Liver (tissue), 9 donors: ENCODE data around the gene SNAP47. TPM values are rescaled to one million over a fixed set of nuclear protein-coding genes. Genes with fewer than 3 reads are reported as not detected.

Experiments
- DNase-seq: peaks from one replicate; pipeline ENCODE4 v3.0.0-alpha.2; 2017; ENCODE audit warnings: low spot score
- H3K27ac ChIP-seq, 2 donors: one replicate each; pipeline ENCODE4 v1.7.0; 2013; ENCODE audit warnings: inconsistent platforms in 2 of 2, low read length in 2 of 2, control low read depth in 1 of 2, low read depth in 1 of 2, mild to moderate bottlenecking in 1 of 2
- H3K27me3 ChIP-seq, 4 donors: one replicate each; pipeline versions ENCODE4 v1.6.1 to v1.7.0; 2013; ENCODE audit warnings: low read length in 3 of 4, inconsistent platforms in 1 of 4, mild to moderate bottlenecking in 1 of 4, moderate library complexity in 1 of 4; ENCODE audit not compliant: control insufficient read depth in 4 of 4, insufficient read depth in 4 of 4
- H3K36me3 ChIP-seq, 4 donors: one replicate each; pipeline versions ENCODE4 v1.6.1 to v1.7.0; 2013; ENCODE audit warnings: low read length in 3 of 4, mild to moderate bottlenecking in 3 of 4, low read depth in 1 of 4, moderate library complexity in 1 of 4; ENCODE audit not compliant: control insufficient read depth in 4 of 4, insufficient read depth in 3 of 4
- H3K4me1 ChIP-seq, 4 donors: one replicate each; pipeline versions ENCODE4 v1.6.1 to v1.7.0; 2013; ENCODE audit warnings: low read length in 3 of 4, mild to moderate bottlenecking in 3 of 4, moderate library complexity in 1 of 4; ENCODE audit not compliant: control insufficient read depth in 4 of 4, insufficient read depth in 4 of 4
- H3K4me3 ChIP-seq, 3 donors: one replicate each; pipeline versions ENCODE4 v1.6.1 to v1.7.0; 2013; ENCODE audit warnings: low read length in 3 of 3, control low read depth in 1 of 3, low read depth in 1 of 3, mild to moderate bottlenecking in 1 of 3
- H3K9ac ChIP-seq, 2 donors: one replicate each; pipeline ENCODE4 v1.7.0; 2013; ENCODE audit warnings: low read length in 2 of 2, mild to moderate bottlenecking in 2 of 2, moderate library complexity in 2 of 2, control low read depth in 1 of 2, low read depth in 1 of 2
- H3K9me3 ChIP-seq, 4 donors: one replicate each; pipeline versions ENCODE4 v1.6.1 to v1.7.0; 2013; ENCODE audit warnings: low read length in 3 of 4; ENCODE audit not compliant: control insufficient read depth in 4 of 4
- CTCF ChIP-seq: fragments of 150-350 bp; IDR thresholded peaks from 2 replicates; pipeline ENCODE4 v1.5.1; 2017; ENCODE audit warnings: improper control_type of control experiment, low read depth, low read length; ENCODE audit not compliant: missing input control
- EGR1 ChIP-seq, 2 donors: IDR thresholded peaks; 2 replicates each; pipeline ENCODE4 v1.6.1; 2016 to 2018; ENCODE audit warnings: antibody characterized with exemption in 2 of 2, low read depth in 2 of 2
- FOXA2 ChIP-seq: IDR thresholded peaks from 2 replicates; pipeline ENCODE4 v1.6.1; 2016; ENCODE audit warnings: antibody characterized with exemption
- GABPA ChIP-seq, 2 donors: IDR thresholded peaks in 1 of 2; conservative IDR thresholded peaks in 1 of 2; 2 replicates each; pipeline ENCODE4 v1.6.1; 2016; ENCODE audit warnings: antibody characterized with exemption in 2 of 2, mild to moderate bottlenecking in 1 of 2, moderate library complexity in 1 of 2
- JUND ChIP-seq, 2 donors: IDR thresholded peaks; 2 replicates each; pipeline ENCODE4 v1.6.1; 2016; ENCODE audit warnings: antibody characterized with exemption in 2 of 2
- NR2F2 ChIP-seq: IDR thresholded peaks from 2 replicates; pipeline ENCODE4 v1.6.1; 2016; ENCODE audit warnings: antibody characterized with exemption
- REST ChIP-seq: IDR thresholded peaks from 2 replicates; pipeline ENCODE4 v1.6.1; 2016; ENCODE audit warnings: antibody characterized with exemption, mild to moderate bottlenecking
- RXRA ChIP-seq, 2 donors: IDR thresholded peaks; 2 replicates each; pipeline ENCODE4 v1.6.1; 2017 to 2018; ENCODE audit warnings: antibody characterized with exemption in 2 of 2, mild to moderate bottlenecking in 1 of 2
- SP1 ChIP-seq: IDR thresholded peaks from 2 replicates; pipeline ENCODE4 v1.6.1; 2018; ENCODE audit warnings: antibody characterized with exemption, mild to moderate bottlenecking
- YY1 ChIP-seq: IDR thresholded peaks from 2 replicates; pipeline ENCODE4 v1.6.1; 2016; ENCODE audit warnings: antibody characterized with exemption, mild to moderate bottlenecking
- WGBS: extraction: QIAGEN DNeasy Blood & Tissue Kit; methylation state at CpG from one replicate; pipeline ENCODE4 v1.1.7; 2013; 5-methylcytosine and 5-hydroxymethylcytosine counted together
- polyA plus RNA-seq, 2 donors: library from polyadenylated mRNA; stranded (reverse) in 1 of 2; unstranded in 1 of 2; fragments of 200-250 nt in 1 of 2; fragments of >200 nt in 1 of 2; fragmentation: Nextera tagmentation in 1 of 2; extraction: Ambion mirVana in 1 of 2; gene quantifications; one replicate each; pipeline versions ENCODE4 v1.2.1 to v1.2.3, GENCODE V29; 2013 to 2015
- total RNA-seq, 2 donors: library from RNA; depleted of rRNA; stranded (reverse); fragments of >200 nt; gene quantifications; one replicate each; pipeline ENCODE4 v1.2.3, GENCODE V29; 2014
- donor health status: healthy.
- donor health status: healthy.
- donor health status: healthy.
- donor health status: healthy.
- donor health status: healthy.

Gene SNAP47
- total and polyA plus RNA-seq, 4 donors: 15.3 to 23.3 (median 16.3) TPM

DNA sequence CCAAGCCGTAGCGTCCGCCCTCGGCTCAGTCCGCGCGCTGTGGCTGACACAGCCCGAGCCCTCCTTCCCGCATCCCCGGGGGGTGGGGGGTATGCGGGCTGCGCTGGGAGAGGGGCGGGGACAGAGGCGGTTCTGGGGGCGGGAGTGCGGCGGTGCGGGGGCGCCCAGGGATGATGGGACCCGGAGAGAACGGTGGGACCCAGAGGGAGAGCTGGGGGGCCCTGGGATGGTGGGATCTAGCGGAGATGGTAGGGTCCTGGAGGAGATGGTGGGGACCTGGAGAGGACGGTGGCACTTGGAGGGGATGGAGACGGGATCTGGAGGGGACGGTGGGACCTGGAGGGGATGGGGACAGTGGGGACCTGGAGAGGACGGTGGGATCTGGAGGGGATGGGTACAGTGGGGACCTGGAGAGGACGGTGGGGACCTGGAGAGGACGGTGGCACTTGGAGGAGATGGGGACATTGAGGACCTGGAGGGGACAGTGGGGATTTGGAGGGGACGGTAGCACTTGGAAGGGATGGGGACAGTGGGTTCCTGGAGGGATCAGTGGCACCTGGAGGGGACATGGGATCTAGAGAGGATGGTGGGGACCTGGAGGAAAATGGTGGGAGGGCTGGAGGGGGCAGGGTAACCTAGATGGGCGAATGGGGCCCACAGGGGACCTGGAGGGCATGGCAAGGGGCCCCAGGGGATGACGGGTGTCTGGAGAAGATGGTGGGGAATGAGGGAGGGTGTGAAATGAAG, 477 bp downstream of the SNAP47 start:
- WGBS: 3% methylated on average over 31 of the region's 31 CpGs
- Histone ChIP-seq H3K27me3 (no peaks in the 10 kb centered on the region), H3K27ac (peak overlapping the region; percentile 55 to 84), H3K4me3 (peak overlapping the region; percentile 77 to 91 (median 89)), H3K9ac (peak overlapping the region; percentile 33 to 50), H3K4me1 (peaks cover 15 to 49% (median 40%) of the 10 kb centered on the region in 4 donors), H3K36me3 (peaks cover 0 to 17% (median 4%) of the 10 kb centered on the region in 4 donors), H3K9me3 (no peaks in the 10 kb centered on the region)
- peak; percentile 33 for DNase-seq
- TF ChIP-seq CTCF (no peak), FOXA2 (no peak), REST (no peak), YY1 (no peak), EGR1 (IDR thresholded peaks at IDR 0.05; ENCODE audit: low read depth in 2 of 2) (no peak), RXRA (IDR thresholded peaks at IDR 0.05) (no peak), NR2F2 (no peak), GABPA (IDR thresholded peaks at IDR 0.05 in 1 of 2, conservative IDR thresholded peaks at IDR 0.05 in 1 of 2) (no peak)

DNA sequence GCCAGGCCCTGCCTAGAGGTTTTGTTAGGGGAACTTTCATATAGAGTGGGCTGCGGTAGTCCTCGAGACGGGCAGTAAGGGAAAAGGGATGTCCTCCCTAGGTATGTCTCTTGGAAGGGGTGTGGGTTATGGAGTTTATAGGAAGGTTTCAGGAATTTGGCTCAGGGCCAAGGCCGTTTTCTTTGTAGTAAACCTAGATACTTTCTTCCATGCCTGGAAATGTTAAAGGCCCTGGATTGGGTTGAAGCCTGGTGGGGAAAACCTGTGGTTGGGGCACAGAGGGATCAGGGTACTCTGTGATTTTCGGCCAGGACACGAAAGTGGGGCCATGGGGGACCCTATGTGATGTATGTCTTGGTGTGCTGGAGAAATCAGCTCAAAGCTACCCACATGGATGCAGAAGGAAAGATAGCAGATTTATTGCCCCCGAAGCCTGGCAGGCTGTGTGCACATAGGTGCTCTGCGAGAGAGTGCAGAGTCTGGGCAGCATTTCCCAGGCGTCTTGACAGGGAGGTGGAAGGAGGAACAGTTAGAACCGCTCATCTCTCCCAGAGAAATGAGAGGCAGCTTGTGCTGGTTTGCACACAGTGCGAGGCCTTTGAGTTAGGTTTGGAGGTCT, 1.7 kb downstream of the SNAP47 start:
- Histone ChIP-seq H3K4me3 (no peak overlapping the region), H3K9ac (no peak overlapping the region), H3K27me3 (no peaks in the 10 kb centered on the region), H3K27ac (no peak overlapping the region), H3K36me3 (peaks cover 0 to 15% (median 4%) of the 10 kb centered on the region in 4 donors), H3K4me1 (peaks cover 6 to 37% (median 28%) of the 10 kb centered on the region in 4 donors), H3K9me3 (no peaks in the 10 kb centered on the region)
- DNase-seq: peak; percentile 31
- 88% methylated on average over 11 of the region's 11 CpGs for WGBS
- TF ChIP-seq SP1 (no peak), JUND (IDR thresholded peaks at IDR 0.05) (no peak), REST (no peak), CTCF (no peak)
